AG10803 (cell line): ENCODE results near the gene UROS.

Experiments used
- DNase-seq: peaks from one replicate; pipeline ENCODE4 v3.0.0; 2010; ENCODE audit warnings: low read depth
- H3K4me3 ChIP-seq: 2 replicates; pipeline ENCODE4 v1.5.1; 2011; ENCODE audit warnings: mild to moderate bottlenecking, low read length, control low read depth
- TF ChIP-seq, protein P1 (sequence below): conservative IDR thresholded peaks from 2 replicates; pipeline ENCODE4 v1.5.1; 2011; ENCODE audit warnings: mild to moderate bottlenecking, low read length, control low read depth, inconsistent platforms

UROS gene

DNA sequence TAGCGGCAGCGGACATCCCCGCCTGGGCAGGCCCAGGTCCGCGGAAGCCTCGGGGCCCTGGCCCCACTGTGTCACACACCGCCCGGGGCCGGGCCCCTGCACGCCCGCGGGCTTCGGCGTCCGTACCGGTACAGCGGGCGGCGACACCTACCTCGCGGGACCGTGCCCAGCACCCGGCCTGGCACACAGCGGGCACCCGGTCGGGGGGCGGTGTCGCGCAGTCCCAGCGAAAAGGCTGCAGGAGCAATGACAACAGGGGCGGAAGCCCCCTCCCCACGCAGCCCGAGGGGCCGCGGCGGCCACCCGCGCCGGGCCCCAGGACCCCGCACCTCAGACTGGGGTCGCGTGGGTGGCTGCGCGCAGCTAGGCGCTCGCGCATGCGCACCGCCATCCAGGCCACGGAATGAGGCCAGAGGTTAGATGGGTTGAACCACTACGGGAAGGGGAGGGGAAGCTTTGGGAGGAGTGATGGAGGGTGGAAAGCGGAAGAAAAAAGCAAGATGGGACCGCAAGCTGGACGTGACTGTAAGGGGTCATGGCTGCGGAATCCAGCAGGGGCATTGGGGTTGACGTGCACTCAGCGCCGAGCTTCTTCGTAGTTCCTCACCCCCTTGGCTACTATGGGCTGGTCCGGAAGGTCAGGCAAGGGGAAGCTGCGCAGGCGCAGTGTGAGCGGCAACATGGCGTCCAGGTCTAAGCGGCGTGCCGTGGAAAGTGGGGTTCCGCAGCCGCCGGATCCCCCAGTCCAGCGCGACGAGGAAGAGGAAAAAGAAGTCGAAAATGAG, at the start of gene UROS, which contains the start of gene BCCIP:
TSS of gene UROS (minus strand) at position 381 of the 785 bp plus-strand sequence. CDS start 6,759 bp downstream, outside the sequence.
TSS of gene BCCIP (plus strand) at position 669 of the 785 bp plus-strand sequence. CDS start at position 681, 12 bp downstream.
- H3K4me3 ChIP-seq = peak within 1 kb of the TSS; percentile 99
- DNase-seq = peak; percentile 86
- TF ChIP-seq, protein P1, sequence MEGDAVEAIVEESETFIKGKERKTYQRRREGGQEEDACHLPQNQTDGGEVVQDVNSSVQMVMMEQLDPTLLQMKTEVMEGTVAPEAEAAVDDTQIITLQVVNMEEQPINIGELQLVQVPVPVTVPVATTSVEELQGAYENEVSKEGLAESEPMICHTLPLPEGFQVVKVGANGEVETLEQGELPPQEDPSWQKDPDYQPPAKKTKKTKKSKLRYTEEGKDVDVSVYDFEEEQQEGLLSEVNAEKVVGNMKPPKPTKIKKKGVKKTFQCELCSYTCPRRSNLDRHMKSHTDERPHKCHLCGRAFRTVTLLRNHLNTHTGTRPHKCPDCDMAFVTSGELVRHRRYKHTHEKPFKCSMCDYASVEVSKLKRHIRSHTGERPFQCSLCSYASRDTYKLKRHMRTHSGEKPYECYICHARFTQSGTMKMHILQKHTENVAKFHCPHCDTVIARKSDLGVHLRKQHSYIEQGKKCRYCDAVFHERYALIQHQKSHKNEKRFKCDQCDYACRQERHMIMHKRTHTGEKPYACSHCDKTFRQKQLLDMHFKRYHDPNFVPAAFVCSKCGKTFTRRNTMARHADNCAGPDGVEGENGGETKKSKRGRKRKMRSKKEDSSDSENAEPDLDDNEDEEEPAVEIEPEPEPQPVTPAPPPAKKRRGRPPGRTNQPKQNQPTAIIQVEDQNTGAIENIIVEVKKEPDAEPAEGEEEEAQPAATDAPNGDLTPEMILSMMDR = no peak

DNA sequence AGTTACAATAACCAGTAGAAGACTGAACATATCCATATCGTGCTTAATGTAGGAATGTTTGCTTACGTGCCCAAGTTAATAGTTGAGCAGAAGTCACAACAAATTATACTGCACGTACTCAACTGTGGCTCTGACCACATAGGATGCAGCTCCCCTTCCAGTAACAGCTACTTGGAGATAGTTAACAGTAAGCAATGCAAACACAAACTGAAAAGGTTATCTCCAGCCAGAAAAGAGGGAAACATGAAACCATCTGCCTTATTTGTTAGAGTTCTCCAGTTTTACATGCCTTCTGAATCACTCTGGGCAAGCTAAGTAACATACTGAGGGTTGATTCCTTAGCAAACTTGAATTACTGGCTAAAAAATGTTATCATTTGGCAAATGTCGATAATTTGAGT, 48.3 kb upstream of the UROS start:
- no peak for DNase-seq
- no peak overlapping the region for H3K4me3 ChIP-seq
- TF ChIP-seq, protein P1 = no peak

DNA sequence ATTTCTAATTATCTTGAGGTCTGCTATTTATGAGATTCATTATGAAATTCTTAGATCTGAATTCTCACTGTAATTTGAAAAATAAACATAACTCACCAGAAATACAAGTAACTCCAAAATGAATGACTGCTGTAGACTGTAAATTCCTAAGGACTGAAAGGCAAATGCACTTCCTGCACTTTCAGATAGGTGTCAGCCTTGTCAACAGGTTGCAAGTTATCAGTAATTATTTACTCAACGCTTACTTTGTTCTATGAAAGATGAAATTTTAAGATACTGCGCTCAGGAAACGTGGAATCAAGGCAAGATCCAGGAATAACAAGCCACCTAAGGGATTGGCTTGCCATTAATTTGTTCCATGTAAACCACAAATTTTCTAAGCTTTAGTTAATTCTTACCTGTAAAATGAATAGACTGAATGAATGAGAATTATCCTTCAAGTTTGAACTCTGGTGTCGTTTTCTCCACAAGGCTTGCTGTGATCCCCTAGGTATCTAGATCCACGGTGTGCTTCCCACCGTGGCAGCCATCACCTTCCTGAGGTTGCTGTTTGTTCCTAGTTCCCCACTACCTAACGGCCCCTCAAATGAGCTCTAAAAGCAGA, 45.4 kb upstream of the UROS start:
- DNase-seq = peak; percentile 55
- TF ChIP-seq, protein P1 = peak; percentile 85
- no peak overlapping the region for H3K4me3 ChIP-seq

DNA sequence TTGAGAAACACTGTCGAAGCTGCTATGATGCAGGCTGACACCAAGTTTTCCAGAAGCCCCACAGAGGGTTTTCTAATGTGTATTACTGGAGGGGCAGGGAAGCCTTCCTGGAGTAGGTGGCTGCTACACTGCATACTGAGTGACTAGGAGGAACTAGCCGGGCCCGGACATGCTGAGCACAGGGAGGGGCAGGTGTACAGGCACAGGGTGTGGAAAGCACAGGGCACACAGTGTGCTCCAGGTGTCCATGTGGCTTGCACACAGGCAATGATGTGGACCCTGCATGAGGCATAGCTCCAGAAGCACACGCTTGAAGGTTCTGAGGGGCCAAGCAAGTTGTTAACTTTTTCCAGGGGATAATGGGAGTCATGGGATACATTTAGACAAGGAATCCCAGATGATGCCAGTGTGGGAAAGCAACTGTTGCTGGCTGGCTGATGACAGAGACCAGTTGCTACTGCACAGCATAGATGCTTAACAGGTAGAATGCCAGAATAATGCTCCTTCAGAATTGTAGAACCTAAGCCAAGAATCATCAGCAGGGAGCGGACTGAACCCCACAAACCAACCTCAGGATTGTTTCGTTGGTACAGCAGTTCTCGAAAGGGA, 43.5 kb upstream of the UROS start:
- TF ChIP-seq, protein P1 = no peak
- no peak overlapping the region for H3K4me3 ChIP-seq
- DNase-seq = no peak

DNA sequence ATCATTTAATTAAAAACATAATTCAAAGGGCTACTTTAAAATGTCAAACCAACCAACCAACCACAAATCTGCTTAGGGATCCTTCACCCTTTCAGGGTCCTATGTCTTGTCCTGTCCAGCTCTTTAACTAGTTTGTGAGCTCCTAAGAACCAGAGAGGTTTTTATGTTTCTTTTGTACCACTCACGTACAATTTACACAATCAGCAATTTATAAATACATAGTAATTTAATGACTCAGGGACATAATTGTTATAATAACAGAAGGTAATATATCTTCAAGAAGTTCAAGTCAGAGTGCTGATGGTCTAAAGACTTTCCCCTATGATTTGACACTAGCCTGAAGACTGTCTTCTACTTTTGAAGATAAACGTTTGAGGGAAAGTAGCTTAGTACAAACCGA, 42.1 kb upstream of the UROS start:
- DNase-seq = no peak
- H3K4me3 ChIP-seq = no peak overlapping the region
- TF ChIP-seq, protein P1 = no peak

DNA sequence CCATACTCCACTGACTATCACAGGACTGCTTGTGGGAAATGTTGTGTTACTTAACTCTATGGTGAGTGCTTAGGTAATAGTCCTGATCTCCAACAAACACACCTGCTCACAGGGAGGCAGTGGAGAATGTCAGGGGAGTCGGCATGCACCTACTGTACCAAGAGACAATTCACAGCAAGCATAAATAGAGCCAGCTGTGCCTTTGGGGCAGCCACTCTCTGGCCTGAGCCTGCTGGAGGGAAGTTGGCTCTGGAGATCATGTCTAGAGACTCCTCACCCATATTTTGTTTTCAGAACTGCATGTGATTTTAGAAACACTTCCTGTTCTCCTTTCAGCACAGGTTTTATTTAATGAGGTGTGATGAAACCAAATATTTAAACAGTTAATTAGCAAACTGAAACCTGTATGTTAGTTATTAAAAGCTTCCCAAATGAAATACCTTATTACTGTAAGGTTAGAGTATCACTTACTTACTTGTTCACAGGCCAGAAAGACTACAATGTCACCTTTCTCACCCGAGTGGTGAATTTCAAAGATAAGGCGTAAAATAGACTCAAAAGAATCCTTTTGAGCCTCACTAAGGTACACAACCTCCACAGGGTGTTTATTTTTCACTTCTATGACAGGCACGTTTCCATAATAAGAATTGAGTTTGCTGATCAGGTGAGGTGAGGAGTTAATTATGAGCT, 36.2 kb upstream of the UROS start:
- TF ChIP-seq, protein P1 = no peak
- H3K4me3 ChIP-seq = no peak overlapping the region
- no peak for DNase-seq
